SK-N-SH treated with all-trans-retinoic acid at 6 μM for 48 hours (cell line): ENCODE measurements around the gene PICK1.
"Not testable (repeated sequence)": the region's sequence is repeated elsewhere in the genome, so short reads cannot be mapped to it uniquely, and the experiment has no call there.

Experiments
- ATAC-seq: fragments of 200-7000 bp; cut with Tn5 transposase; 3 replicates; pipeline ENCODE4 v1.9.1; 2020; ENCODE audit warnings: mild to moderate bottlenecking, moderate library complexity
- BACH2 ChIP-seq: fragments of 250-450 bp; sonication (Bioruptor Pico); IDR thresholded peaks from 2 replicates; pipeline ENCODE4 v1.9.0; 2021; ENCODE audit warnings: mild to moderate bottlenecking, borderline replicate concordance
- CSDC2 ChIP-seq: fragments of 250-450 bp; sonication (Bioruptor Pico); IDR thresholded peaks from 2 replicates; pipeline ENCODE4 v1.5.0; 2020; ENCODE audit warnings: mild to moderate bottlenecking, moderate library complexity
- ESRRG ChIP-seq: fragments of 250-450 bp; sonication (Bioruptor Pico); IDR thresholded peaks from 2 replicates; pipeline ENCODE4 v1.6.1; 2021; ENCODE audit warnings: mild to moderate bottlenecking
- ISL1 ChIP-seq: fragments of 250-450 bp; sonication (Bioruptor Pico); IDR thresholded peaks from 2 replicates; pipeline ENCODE4 v2.1.2; 2022; ENCODE audit warnings: mild to moderate bottlenecking, moderate library complexity
- OSR1 ChIP-seq: fragments of 250-450 bp; sonication (Bioruptor Pico); IDR thresholded peaks from 2 replicates; pipeline ENCODE4 v1.8.0; 2022; ENCODE audit warnings: moderate library complexity, mild to moderate bottlenecking, inconsistent platforms
- SNAI2 ChIP-seq: fragments of 250-450 bp; sonication (Bioruptor Pico); IDR thresholded peaks from 2 replicates; pipeline ENCODE4 v1.5.0; 2020; ENCODE audit warnings: mild to moderate bottlenecking, moderate library complexity
- TOX ChIP-seq: fragments of 250-450 bp; sonication (Bioruptor Pico); IDR thresholded peaks from 2 replicates; pipeline ENCODE4 v1.8.0; 2021; ENCODE audit warnings: mild to moderate bottlenecking, moderate library complexity, borderline replicate concordance
- ZC3H10 ChIP-seq: fragments of 250-450 bp; sonication (Bioruptor Pico); IDR thresholded peaks from 2 replicates; pipeline ENCODE4 v1.5.1; 2021; ENCODE audit warnings: mild to moderate bottlenecking, moderate library complexity
- ZFP3 ChIP-seq: fragments of 250-450 bp; sonication (Bioruptor Pico); IDR thresholded peaks from 2 replicates; pipeline ENCODE4 v1.5.0; 2020; ENCODE audit warnings: mild to moderate bottlenecking, moderate library complexity
- ZFP30 ChIP-seq: fragments of 450-650 bp; formaldehyde crosslinking; IDR thresholded peaks from 2 replicates; pipeline ENCODE4 v1.5.0; 2022; ENCODE audit warnings: mild to moderate bottlenecking, moderate library complexity
- ZNF565 ChIP-seq: fragments of 450-650 bp; formaldehyde crosslinking; conservative IDR thresholded peaks from 2 replicates; pipeline ENCODE4 v1.5.0; 2020; ENCODE audit warnings: low read depth, mild to moderate bottlenecking, moderate library complexity
- ZNF70 ChIP-seq: fragments of 450-650 bp; formaldehyde crosslinking; IDR thresholded peaks from 2 replicates; pipeline ENCODE4 v1.5.0; 2020; ENCODE audit warnings: mild to moderate bottlenecking, moderate library complexity
- ZNF8 ChIP-seq: fragments of 450-650 bp; formaldehyde crosslinking; IDR thresholded peaks from 2 replicates; pipeline ENCODE4 v1.5.0; 2020; ENCODE audit warnings: mild to moderate bottlenecking, moderate library complexity
- TF ChIP-seq, protein P1 (sequence below): fragments of 250-450 bp; sonication (Bioruptor Pico); IDR thresholded peaks from 2 replicates; pipeline ENCODE4 v1.8.0; 2021; ENCODE audit warnings: low read depth, mild to moderate bottlenecking, moderate library complexity, borderline replicate concordance
- TF ChIP-seq, protein P2 (sequence below): fragments of 250-450 bp; sonication (Bioruptor Pico); IDR thresholded peaks from 2 replicates; pipeline ENCODE4 v1.5.1; 2021; ENCODE audit warnings: mild to moderate bottlenecking, moderate library complexity
- TF ChIP-seq, protein P3 (sequence below): fragments of 250-450 bp; sonication (Bioruptor Pico); IDR thresholded peaks from 2 replicates; pipeline ENCODE4 v1.5.0; 2020; ENCODE audit warnings: mild to moderate bottlenecking, moderate library complexity

PICK1 gene

DNA sequence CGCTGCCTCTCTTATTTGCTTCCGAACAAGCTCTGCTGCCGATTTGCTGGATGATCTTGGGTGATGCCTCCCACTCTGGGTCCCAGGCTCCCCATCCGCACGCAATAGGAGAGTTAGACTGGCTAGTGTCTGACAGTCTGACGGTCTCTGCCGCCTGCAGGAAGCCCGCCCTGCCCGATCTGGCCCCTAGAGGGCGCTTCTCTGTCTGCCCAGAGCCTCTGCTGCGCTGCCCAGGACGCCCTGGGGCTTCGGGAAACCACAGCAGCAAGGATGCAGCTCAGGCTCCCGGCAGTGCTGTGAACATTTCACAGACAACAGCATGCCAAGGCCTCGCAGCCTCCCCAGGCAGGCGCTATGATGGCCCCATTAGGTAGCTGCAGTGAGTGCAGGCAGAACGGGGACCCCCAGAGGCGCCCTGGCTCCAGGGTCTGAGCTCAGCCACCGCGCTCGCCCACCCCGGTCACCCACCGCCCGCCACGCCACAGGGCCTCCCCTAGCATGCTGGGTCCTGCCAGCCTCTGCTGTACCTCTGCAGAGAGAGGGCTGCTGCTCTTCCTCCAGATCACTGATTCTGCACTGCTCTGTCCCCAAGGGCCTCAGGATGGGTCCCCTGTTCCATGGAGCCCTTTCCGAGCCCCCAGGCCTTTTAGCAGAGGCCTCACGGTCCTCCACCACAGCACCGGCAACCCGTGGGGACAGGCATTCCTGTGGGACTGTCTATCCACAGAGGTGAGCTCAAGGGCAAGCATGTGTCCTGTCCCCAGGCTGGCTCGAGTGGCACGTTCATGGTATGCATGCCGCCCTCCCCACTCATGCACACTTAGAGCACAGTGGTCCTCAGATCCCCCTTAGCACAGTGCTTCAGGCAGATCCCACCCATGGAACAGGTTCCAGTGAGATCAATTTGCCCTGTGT, 57.5 kb downstream of the PICK1 start:
- TF ChIP-seq ZFP3 (no peak), ESRRG (CRISPR knock-in tag) (no peak), ZFP30 (CRISPR knock-in tag) (no peak)

DNA sequence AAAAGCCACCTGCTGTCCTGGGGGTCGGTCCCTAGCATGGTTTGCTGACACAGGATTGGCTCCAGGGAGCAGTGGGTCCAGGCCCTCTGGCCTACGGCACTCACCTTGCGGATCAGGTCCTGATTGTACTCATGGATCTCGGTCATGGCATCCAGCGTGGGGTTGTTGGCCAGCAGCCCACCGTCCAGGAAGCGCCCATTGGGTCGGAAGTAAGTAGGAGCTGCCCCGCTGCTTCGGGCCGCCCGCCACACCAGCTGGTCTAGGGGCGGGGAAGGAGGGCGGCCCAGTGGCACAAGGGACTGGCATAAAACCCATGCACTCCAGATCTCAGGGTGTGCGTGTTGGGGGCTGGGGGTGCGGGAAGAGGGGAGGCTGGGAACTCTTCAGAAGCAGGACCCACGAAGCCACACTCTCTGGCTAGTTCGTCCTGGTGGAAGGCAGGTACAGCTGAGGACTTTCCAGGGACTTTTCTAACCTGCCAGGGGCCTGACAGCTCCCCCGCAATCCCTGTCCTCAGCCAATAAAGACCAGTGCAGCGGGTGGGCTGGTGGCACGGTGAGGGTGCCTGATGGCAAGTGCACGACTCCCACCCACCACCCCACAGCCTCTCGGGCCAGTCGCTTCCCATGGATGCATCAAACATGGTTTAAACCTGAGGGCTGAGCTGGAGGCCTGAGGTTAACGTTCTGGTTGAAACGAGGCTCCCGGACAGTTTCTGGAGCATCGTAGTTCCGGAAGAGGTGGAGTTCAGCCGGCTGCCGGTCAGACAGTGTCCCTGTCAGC, 58.4 kb downstream of the PICK1 start:
- TF ChIP-seq ZC3H10: no peak
- TF ChIP-seq TOX (CRISPR knock-in tag): no peak
- TF ChIP-seq, protein P1, sequence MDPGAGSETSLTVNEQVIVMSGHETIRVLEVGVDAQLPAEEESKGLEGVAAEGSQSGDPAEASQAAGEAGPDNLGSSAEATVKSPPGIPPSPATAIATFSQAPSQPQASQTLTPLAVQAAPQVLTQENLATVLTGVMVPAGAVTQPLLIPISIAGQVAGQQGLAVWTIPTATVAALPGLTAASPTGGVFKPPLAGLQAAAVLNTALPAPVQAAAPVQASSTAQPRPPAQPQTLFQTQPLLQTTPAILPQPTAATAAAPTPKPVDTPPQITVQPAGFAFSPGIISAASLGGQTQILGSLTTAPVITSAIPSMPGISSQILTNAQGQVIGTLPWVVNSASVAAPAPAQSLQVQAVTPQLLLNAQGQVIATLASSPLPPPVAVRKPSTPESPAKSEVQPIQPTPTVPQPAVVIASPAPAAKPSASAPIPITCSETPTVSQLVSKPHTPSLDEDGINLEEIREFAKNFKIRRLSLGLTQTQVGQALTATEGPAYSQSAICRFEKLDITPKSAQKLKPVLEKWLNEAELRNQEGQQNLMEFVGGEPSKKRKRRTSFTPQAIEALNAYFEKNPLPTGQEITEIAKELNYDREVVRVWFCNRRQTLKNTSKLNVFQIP: no peak
- TF ChIP-seq ESRRG (CRISPR knock-in tag): no peak
- TF ChIP-seq, protein P2, sequence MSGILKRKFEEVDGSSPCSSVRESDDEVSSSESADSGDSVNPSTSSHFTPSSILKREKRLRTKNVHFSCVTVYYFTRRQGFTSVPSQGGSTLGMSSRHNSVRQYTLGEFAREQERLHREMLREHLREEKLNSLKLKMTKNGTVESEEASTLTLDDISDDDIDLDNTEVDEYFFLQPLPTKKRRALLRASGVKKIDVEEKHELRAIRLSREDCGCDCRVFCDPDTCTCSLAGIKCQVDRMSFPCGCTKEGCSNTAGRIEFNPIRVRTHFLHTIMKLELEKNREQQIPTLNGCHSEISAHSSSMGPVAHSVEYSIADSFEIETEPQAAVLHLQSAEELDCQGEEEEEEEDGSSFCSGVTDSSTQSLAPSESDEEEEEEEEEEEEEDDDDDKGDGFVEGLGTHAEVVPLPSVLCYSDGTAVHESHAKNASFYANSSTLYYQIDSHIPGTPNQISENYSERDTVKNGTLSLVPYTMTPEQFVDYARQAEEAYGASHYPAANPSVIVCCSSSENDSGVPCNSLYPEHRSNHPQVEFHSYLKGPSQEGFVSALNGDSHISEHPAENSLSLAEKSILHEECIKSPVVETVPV (CRISPR knock-in tag): no peak
- no peak for TF ChIP-seq BACH2
- no peak for TF ChIP-seq SNAI2 (CRISPR knock-in tag)
- TF ChIP-seq ISL1: no peak
- TF ChIP-seq ZNF70 (CRISPR knock-in tag): no peak
- no peak for TF ChIP-seq ZNF565 (CRISPR knock-in tag)
- TF ChIP-seq ZFP30 (CRISPR knock-in tag): no peak
- no peak for TF ChIP-seq OSR1 (CRISPR knock-in tag)
- TF ChIP-seq, protein P3, sequence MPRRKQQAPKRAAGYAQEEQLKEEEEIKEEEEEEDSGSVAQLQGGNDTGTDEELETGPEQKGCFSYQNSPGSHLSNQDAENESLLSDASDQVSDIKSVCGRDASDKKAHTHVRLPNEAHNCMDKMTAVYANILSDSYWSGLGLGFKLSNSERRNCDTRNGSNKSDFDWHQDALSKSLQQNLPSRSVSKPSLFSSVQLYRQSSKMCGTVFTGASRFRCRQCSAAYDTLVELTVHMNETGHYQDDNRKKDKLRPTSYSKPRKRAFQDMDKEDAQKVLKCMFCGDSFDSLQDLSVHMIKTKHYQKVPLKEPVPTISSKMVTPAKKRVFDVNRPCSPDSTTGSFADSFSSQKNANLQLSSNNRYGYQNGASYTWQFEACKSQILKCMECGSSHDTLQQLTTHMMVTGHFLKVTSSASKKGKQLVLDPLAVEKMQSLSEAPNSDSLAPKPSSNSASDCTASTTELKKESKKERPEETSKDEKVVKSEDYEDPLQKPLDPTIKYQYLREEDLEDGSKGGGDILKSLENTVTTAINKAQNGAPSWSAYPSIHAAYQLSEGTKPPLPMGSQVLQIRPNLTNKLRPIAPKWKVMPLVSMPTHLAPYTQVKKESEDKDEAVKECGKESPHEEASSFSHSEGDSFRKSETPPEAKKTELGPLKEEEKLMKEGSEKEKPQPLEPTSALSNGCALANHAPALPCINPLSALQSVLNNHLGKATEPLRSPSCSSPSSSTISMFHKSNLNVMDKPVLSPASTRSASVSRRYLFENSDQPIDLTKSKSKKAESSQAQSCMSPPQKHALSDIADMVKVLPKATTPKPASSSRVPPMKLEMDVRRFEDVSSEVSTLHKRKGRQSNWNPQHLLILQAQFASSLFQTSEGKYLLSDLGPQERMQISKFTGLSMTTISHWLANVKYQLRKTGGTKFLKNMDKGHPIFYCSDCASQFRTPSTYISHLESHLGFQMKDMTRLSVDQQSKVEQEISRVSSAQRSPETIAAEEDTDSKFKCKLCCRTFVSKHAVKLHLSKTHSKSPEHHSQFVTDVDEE (CRISPR knock-in tag): no peak
- no peak for TF ChIP-seq ZNF8 (CRISPR knock-in tag)
- ATAC-seq: no peak

More for the DNA sequence above, 57.5 kb downstream of the PICK1 start:
- ATAC-seq: peak; percentile 99

DNA sequence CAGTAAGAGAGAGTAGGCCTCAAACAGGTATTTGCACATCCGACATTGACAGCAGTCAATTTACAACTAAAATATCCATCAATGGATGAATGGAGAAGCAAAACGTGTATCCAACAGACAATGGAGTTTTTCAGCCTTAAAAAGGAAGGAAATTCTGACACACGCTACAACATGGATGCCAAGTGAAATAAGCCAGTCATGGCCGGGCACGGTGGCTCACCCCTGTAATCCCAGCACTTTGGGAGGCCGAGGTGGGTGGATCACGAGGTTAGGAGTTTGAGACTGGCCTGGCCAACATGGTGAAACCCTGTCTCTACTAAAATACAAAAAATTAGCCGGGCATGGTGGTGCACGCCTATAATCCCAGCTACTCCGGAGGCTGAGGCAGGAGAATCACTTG, 60.4 kb downstream of the PICK1 start:
- not testable (repeated sequence) for ATAC-seq

DNA sequence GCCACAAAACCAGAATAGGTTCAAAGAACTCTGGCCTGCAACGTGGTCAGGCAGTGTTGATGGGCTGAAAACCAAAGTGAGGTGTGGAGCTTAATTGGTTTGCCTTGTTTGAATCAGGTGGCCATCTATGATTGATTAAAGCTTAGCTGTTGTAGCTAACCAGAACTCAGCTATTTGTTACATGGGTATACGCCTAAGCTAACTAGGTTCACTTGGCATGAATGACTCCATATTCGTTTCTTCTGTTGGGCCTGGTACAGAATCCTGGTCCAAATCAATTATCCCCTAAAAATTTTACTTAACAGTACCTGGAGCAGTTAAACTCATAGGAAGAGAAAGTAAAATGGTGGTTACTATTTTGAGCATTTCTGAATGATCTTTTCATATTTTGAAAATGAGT, 61.0 kb downstream of the PICK1 start:
- TF ChIP-seq, protein P3 (CRISPR knock-in tag): no peak
- TF ChIP-seq CSDC2 (CRISPR knock-in tag) (no peak), ZNF8 (CRISPR knock-in tag) (no peak), ESRRG (CRISPR knock-in tag) (no peak), ZC3H10 (no peak)
- TF ChIP-seq, protein P1: no peak
- ATAC-seq: no peak

DNA sequence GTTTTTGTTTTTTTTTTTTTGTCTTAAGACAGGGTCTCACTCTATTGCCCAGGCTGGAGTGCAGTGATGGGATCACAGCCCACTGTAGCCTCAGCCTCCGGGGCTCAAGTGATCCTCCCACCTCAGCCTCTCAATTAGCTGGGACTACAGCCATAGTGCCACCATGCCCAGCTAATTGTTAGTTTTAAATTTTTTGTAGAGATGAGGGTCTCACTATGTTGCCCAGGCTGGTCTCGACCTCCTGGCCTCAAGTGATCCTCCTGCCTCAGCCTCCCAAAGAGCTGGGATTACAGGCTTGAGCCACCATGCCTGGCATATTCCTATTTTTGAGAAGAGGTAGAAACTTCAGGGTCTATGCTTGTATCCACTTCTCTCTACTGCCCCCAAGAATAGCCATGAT, 61.5 kb downstream of the PICK1 start:
- not testable (repeated sequence) for ATAC-seq
